CD4-positive, alpha-beta T cell treated with Interleukin-6 for 4 hours (primary cell): Measurements from ENCODE around the gene TMEM117.
"Not testable (repeated sequence)": the region's sequence is repeated elsewhere in the genome, so short reads cannot be mapped to it uniquely, and the experiment has no call there.

Experiments used
- DNase-seq: peaks from one replicate; pipeline ENCODE4 v3.0.0-alpha.2; 2020; ENCODE audit warnings: mixed read lengths

Gene TMEM117

DNA sequence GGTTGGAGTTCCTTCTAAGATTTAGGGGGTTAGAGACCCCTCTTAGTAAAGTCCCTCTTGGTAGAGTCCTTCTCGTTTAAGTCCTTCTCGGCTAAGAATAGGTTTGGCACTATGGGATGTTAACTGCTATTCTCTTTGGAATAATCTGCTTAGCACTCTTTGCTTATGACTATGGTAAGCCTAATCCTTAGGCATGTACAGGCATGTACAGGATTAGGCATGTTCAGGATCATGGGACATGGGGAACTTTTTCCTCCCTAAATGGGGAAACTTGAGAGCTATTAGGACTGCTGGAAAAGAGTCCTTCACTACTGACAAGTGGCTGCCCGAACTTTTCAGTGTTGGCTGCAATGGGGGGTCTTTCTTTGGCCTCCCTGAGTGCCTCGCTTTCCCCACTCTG lies 193.3 kb downstream of the TMEM117 start:
- no peak for DNase-seq

DNA sequence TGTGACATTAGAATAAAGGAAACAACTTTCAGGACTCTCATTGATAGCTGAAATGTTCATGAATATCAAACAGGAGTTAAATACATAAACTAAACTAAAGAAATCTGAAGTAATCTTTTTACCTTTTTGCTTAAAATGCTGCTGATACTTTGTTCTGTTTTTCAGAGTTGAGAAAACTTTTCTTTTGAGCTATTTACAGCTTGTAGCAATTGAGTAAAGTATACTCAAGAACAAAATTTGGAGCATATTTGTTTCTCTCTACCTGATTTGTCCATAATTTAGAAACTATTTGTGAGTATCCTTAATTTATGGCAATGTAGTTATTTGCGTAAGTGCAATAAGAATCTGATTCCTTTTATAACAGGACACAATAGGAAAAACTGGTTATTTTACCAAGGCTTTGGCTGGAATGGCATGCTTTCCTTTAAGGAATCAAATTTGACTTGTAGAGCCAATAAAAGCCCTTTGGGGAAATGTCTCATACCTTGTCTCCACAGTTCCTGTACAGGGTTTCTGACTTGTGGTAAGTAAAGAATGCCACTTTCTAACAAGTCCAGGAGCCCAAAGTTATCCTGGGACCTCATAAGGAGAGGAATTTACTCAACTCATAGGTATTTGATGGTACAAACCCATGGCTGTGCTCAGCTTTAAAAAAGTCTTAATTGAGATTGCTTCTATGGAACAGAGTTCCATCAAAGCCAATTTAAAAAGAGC lies 195.7 kb downstream of the TMEM117 start:
- DNase-seq: no peak

DNA sequence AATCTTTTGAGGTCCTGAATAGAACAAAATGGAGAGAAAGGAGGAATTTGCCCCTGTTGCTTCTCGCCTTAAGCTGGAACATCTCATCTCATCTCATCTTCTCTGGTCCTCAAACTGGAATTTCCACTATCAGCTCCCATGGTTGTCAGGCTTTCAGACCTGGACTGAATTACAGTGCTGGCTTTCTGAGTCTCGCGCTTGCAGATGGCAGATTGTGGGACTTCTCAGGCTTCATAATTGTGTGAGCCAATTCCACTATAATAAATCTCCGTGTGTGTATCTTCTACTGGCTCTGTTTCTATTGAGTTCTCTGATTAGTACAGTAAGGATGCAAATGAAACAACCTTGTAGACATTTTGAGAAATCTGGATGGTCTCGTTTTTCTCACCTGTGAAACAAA lies 199.0 kb downstream of the TMEM117 start:
- DNase-seq: no peak

DNA sequence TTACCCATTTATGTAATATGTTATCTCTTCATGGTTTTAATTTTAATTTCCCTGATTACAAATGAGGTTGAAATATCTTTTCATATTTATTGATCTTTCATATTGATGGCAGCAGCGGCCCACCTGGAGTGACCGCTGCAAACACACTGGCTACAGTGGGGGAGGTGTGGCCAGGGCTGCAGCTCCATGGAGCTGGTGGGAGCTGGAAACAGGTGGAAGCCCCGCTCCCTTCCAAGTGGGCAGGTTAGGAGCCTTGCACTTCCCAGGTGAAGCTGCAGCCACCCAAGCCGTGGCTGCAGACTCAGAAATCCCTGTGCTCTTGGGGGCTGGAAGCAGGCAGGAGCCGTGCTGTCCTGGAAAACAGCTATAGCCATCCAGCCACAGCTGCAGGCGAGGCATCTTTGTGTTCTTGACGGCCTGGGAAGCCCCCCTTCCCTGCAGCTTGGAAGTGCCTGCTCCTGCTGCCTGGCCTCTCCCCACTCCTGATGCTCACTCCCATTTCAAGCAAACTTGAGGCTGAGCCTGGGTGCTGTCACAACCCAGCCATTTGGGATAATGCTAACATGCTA lies 201.1 kb downstream of the TMEM117 start:
- DNase-seq: no peak

DNA sequence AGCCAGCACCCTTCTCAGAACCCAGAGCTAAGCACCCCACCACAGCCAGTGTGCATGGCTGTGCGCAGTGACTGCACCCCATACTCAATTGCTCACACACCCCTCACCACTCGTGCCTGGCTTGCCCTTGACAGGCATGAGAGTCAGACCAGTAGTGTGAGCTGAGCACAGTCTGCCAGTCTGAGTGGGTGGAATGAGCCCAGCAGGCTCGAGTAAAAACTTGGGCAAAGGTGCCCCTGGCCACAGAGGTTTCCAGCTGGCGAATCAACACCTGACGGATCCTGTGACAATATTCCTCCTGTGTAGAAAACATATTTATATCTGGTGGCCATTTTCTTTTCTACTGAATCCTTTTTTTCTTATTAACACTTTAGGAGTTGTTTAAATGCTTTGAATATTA lies 202.5 kb downstream of the TMEM117 start:
- no peak for DNase-seq

DNA sequence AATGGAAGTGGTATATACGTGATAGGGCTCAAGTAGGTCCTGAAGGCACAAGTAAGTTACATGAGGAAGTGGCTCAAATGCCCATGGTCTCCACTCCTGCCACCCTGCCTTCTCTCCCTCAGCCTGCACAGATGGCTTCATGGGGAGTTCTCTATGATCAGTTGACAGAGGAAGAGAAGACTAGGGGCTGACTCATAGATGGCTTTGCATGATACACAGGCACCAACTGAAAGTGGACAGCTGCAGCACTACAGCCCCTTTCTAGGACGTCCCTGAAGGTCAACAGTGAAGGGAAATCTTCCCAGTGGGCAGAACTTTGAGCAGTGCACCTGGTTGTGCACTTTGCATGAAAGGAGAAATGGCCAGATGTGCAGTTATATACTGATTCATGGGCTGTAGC lies 208.6 kb downstream of the TMEM117 start:
- DNase-seq: not testable (repeated sequence)

DNA sequence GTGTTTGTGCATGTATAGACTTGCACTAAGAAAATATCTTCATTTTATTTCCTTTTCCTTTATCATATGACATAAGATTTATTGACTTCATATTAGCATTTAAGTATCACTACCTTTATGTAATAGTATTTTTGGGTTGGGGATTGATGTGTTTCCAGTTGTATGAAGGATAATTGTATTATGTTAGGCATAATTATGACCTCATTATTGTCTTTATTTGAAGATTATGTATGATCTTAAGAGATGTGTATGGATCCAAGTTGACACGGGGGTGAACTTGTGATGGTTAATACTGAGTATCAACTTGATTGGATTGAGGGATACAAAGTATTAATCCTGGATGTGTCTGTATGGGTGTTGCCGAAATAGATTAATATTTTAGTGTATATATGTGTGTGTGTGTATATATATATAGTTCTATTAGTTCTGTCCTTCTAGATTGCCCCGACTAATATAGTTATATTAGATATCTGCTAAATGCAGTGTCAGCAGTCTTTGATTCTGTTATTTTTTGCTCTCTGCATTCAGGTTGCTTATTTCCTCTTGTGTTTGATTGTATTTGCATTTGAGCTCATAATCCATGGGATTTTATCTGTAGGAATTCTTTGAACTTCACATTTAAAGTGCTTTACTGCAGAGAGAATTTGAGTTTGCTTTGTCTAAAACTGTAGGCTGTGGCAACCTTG lies 211.0 kb downstream of the TMEM117 start:
- DNase-seq: no peak

DNA sequence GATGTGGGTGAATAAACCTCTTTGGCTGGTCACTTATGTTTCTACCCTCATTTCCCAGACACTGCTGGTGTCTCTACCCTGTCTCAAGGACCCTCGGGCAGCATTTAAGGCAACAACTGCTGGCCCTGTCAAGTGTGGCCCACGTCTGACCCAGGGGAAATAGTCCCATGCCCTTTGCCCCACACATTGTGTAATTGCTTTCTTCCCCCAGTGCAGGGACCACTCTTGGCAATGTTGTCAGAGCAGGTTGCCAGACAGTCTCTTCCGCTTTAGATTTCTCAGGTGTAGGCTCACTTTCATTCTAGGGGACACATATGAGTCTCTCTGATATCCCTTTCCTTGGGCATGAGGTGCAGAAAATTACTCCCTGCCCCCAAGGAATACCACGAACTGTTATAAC lies 216.7 kb downstream of the TMEM117 start:
- DNase-seq: no peak

DNA sequence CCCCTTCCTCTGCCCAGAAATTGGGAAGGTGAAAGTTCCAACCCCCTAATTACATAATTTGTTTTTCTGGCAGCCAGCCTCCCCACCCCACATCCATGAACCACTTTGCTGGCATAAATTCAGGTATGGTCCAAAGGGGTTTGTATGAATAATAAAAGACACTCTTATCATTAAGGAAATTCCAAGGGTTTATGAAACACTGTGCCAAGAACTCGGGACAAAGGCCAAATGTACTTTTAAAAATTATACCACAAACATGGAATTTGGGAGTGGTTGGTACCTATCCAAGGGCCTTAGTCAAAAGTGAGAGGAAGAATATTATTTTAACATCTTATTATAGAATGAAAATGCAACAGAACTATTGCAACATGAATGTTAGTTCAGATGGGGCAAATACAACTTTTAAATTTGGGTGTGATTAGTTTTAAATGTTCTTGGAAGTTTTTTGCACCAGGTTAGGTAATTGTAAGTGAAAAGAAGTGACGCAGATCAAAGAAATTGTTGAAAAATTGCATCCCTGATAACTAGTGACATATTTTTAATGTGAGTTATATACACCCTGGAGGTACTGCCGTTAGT lies 217.8 kb downstream of the TMEM117 start:
- DNase-seq: no peak

DNA sequence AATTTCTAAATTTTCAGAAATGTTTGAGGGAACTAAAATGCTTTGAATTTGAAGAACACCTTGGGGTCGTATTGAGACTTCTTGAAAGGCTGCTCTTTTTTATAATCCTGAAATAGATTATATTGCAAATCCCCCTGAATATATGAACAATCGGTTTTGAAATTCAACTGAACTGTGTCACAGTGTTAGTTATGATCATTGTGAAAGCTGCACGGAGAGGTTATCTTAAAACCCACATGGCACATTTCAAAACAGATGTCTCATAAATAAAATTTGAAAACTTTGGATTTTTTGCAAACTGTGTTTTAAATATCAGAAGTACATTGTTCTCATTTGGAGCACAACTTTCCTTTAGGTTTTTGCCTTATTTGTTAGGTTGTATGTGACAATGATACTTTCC lies 218.4 kb downstream of the TMEM117 start:
- no peak for DNase-seq

DNA sequence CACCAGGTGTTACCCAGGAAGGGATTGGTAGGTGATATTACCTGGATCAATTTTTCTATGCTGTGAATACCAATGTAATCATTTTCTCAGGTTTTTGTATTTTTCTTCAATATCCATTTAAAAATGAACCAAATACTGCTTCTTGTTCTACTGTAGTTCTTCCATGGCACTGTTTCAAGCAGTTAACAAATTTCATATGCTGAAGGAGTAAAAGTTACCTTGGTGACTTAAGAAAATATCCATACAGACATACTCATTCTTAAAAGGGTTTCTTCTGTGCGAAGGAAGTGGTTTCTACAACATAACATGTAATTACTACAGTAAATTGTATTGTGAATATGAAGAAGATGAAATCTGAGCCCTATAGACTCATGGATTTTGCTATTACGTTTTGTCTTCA lies 222.5 kb downstream of the TMEM117 start:
- DNase-seq: no peak

DNA sequence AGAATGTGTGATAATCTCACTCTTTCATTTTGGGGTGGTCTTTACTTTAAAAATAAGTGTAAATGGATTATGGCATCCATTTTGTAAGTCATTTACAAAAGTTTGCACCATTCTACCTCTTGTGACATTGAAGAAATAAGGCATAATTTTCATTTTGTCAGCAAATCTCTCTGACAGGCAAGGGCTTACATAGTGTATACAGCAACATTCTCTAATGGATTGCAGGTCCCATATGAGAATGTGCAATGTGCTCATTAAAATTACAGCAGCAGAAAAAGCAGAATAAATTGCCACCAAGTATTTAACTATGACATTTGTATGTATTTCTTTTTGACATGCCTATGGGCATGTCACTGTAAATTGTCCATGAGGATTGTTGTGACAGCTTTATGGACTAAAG lies 223.6 kb downstream of the TMEM117 start:
- DNase-seq: no peak

DNA sequence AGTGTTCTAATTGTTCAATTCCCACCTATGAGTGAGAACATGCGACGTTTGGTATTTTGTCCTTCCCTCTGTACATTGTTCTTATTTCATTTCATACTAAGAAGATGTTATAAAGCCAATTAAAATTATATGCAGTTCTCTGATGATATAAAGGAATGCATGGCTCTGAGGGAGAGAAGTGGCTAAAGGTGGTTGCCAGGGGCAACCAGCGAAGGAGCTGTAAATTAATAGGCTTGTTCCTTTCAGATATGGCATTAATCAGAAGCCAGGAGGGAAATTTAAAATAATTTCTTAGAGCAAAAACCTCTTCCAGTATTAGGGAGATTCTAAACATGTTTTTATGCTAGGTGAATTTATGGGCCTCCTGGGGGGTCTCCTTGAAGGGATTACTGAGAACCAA lies 227.8 kb downstream of the TMEM117 start:
- DNase-seq: no peak

DNA sequence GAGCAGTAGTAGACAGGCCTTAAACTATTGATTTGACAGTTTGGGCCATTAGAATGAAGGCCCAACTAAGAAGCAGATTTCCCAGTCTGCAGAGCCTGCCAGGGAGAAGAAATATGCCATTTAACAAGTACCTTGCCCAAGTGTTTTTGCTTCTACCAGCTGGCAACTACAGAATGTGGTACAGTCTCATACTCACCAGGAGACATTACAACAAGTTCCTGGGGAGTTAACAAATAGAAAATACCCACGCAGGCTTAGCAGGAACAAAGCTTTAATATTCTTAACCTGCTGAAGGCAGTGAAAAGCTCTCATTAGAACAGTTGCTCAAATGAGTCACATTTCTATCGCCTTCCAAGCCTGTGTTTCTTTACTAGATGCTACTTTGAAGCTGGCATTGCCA lies 241.0 kb downstream of the TMEM117 start:
- DNase-seq: no peak

DNA sequence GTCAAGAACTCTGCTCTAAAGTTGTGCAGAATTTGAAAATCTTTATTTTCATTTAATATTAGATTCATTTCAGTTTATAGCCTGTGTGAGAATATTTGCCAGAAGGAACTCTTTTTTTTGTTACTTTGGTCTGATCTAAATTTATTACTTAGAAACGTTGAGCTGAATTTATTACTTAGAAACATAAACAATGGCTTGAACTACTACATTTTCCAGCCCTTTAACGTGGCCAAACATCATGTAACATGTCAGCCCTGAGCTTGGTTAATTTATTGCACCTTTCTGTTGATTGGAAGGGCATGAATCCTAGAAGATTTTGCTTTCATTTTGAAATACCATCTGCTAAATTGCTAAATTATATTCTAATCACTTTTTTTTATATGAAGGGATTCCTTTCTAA lies 241.4 kb downstream of the TMEM117 start:
- no peak for DNase-seq

DNA sequence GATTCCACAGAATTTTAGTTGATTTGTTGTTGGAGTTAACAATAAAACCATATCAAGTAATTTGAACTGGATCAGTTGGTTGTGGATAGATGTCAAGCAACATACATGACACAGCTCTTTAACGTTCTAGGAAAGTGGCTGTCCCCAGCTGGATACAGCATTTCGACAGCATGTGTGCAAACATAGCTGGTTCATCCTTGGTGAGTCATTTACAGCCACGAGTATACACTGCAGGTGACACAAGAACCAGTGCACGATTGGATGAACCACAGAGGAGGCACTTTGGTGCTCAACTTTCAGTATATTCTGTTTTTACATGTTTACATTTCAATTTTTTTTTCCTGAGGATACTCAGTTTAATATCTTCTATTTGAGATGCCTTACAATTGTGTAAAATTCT lies 242.4 kb downstream of the TMEM117 start:
- DNase-seq: no peak

DNA sequence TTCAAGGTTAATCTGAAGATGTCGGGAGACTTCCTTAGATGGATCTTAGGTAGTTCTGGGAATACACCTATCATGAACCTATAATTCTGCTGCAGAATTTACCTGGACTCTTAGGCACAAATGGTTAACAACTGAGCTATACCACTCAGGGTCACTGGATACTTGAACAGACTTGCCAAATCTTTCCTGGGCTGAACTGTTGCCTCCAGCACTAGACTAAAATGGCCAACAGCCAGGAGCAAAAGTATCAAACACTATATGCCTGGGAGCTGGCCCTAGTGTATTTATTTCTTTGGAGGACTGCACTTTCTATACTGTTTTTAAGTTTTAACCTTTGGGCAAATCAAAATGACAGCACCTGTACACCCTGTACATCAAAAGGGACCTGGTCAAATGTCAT lies 252.8 kb downstream of the TMEM117 start:
- DNase-seq: no peak

DNA sequence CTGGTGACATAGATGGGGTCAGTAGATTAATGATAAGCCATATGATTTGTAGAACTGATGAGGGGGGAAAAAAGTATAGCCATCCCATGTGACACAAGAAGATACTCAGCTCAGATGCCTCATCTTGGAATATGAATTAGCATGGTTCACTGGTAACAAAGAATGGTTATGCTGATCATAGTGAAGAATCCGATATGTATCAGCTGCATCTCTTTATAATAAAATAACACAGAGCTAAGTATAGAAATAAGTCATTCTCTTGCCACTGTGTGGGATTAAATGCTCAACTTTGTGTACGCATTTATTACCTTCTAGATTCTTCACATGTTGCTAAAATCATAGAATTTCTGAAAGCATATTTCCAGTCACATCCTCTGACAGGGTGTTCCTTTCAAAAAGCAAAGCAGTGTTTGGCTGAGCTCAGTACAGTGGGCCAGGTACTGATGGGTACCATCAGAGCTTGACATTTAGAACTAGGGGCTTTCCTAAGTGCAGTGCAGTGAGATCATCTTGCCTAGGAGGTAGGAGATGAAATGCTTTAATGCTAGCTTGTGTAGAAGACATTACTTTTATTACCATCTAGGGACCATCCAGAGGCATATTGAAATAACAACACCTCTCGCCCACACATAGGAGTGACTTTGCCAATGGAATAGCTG lies 256.2 kb downstream of the TMEM117 start:
- DNase-seq: no peak

DNA sequence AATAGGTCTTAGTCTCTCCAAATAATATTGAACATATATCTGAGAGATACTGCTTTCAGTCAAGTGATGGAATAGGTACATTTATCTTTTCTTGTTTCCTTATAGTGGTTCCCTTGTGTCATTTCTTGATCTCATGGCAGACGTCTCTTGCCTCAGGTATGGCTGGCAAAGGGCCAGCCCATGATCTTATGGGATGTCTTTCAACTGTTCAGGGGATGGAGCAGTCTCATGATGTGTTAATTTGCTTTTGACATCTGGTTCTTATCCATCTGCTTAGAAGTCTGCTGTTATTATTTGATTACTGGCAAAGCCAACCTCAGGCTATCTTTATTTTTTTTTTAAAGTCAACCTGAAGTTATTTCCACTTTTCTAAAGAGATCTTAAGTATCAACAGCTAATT lies 262.9 kb downstream of the TMEM117 start:
- DNase-seq: no peak

DNA sequence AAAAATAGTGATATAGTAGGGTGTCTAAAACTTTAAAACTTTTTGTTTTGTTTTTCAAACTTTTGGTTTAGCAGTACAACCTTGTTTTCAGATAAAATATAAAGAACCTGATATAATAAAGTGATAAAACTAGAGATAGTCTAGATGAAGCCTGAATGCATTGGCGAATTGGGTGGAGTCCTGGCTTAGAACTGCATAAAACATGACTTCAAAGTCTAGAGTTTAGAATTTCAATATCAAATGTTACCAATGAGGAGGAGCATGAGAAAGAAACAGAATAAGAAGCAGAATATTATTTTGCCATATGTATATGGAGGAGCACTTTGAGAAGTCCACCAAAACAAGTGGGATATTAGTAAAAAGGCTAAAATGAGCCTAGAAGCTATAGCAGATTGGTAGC lies 263.6 kb downstream of the TMEM117 start:
- DNase-seq: no peak

DNA sequence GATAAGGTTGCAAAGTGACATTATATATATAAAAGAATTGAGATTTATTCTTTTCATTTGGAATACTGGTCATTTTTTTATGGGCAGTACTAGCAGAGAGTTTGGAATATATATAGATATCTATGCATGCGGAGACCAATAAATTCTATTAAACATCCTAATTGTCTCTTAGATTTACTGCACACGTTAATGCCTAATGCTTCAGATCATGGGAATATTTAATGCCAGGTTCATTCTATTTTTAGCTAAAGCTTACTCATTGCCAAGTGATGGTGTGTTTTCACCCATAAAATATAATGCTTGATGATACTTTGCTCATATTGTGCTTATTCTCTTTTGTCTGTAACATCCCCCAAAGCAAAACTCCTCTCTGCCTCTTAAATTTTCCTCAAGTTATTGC lies 264.4 kb downstream of the TMEM117 start:
- DNase-seq: no peak

DNA sequence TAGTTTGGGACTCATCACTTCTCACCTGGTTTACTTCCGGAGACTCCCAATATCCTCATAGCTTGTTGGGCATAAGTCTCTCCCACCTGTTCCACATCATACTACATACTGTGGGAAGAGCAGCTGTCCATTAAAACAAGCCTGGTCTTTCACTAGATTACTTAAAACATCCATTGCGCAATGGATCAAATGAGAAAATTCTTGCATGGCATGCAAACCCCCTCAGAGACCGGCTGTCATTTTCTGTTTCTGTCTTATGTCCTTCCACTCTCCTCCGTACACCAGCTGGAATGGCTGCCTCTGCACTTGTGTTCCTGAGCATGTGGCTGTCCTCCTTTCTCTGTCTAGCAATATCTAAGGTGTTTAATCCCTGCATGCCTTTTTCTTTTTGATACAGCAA lies 265.6 kb downstream of the TMEM117 start:
- DNase-seq: no peak

DNA sequence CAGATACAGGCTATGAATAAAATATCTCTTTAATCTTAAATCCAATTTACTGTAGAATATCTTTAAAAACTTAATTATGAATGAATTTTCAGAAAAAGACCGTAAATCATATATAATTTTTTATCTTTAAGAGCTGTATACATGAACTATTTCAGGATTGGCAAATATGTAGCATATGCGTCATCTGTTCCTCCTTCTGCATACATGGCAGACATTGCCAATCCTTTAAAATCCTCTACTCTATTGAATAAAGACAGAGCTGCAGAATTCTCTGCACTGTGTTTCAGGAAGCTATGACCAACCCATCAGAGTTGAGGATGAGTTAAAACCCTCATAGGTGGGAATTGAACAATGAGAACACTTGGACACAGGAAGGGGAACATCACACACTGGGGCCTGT lies 279.0 kb downstream of the TMEM117 start:
- DNase-seq: no peak

DNA sequence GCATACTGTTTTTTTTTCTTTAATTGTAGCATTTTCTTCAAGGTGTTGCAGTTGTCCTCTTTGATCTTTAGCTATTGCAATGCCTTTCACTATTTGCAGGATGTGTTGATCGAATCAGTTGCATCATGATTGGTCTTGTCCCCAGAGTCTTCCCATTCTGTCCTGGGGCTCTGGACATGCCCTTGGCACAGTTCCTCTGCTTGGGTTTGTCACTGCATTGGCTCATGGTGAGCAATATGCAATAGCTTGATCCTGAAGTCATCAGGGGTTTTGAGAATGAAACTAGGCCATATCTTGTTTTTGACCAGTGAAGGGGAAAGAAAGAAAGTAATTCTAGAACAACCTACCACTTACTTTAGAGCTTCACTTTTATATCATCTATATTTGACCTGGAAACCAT lies 281.5 kb downstream of the TMEM117 start:
- no peak for DNase-seq
